ENCODE results near the gene METTL15. TPM values are rescaled to one million over a fixed set of nuclear protein-coding genes. Genes with fewer than 3 reads are reported as not detected.

Gene METTL15
- total RNA-seq, 1 experiment from 2014 or later, result 31.3 TPM

DNA sequence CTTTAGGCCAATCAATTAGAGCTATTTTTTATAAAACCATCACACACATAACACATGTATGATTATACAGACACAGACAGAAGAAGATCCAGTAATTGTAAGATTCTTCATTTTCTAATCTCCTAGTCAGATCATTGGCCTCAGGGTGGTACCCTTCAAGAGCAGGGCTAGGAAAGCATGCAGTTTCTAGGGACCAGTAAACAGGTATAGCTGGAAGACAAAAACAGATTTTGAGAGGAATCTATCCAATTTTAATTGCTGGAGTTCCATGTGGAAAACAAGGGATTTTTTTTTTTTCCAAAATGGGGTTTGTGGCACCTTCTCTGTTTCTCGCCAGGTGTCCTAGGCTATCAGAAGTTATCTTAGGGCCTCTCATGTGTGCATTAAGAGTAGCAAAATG is 29.6 kb downstream of the METTL15 start:
- Histone ChIP-seq H3K9me3 (ENCODE audit: low read depth, low read length, poor library complexity, severe bottlenecking) (peaks cover 50% of the 10 kb centered on the region), H3K27me3 (replicated peaks; ENCODE audit: insufficient read depth, low read depth, low read length, poor library complexity) (no peaks in the 10 kb centered on the region), H3K4me3 (ENCODE audit: low read depth, low read length, poor library complexity, severe bottlenecking) (no peak overlapping the region), H3K4me1 (ENCODE audit: insufficient read depth, low read length, poor library complexity, severe bottlenecking) (peaks cover 6% of the 10 kb centered on the region), H3K27ac (ENCODE audit: low read depth, low read length, poor library complexity, severe bottlenecking) (no peak overlapping the region), H3K36me3 (ENCODE audit: insufficient read depth, low read length, poor library complexity, severe bottlenecking) (no peaks in the 10 kb centered on the region)
- ChIA-PET CTCF (no interaction called here), POLR2A (ENCODE audit: low non-redundant PET) (no interaction called here)
- no TSS peak for BruUV-seq (replicated peaks)
- intact Hi-C loops (cut with micrococcal nuclease; ENCODE audit: unreplicated experiment), result no loop called here
- TF ChIP-seq, protein P1, sequence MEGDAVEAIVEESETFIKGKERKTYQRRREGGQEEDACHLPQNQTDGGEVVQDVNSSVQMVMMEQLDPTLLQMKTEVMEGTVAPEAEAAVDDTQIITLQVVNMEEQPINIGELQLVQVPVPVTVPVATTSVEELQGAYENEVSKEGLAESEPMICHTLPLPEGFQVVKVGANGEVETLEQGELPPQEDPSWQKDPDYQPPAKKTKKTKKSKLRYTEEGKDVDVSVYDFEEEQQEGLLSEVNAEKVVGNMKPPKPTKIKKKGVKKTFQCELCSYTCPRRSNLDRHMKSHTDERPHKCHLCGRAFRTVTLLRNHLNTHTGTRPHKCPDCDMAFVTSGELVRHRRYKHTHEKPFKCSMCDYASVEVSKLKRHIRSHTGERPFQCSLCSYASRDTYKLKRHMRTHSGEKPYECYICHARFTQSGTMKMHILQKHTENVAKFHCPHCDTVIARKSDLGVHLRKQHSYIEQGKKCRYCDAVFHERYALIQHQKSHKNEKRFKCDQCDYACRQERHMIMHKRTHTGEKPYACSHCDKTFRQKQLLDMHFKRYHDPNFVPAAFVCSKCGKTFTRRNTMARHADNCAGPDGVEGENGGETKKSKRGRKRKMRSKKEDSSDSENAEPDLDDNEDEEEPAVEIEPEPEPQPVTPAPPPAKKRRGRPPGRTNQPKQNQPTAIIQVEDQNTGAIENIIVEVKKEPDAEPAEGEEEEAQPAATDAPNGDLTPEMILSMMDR (conservative IDR thresholded peaks at IDR 0.05; ENCODE audit: low read depth, low read length), result no peak
- TF ChIP-seq EZH2 (IDR thresholded peaks at IDR 0.05; ENCODE audit: borderline replicate concordance, low read depth, low read length, poor library complexity, severe bottlenecking), result no peak
- DNase-seq (ENCODE audit: low spot score), result no peak

DNA sequence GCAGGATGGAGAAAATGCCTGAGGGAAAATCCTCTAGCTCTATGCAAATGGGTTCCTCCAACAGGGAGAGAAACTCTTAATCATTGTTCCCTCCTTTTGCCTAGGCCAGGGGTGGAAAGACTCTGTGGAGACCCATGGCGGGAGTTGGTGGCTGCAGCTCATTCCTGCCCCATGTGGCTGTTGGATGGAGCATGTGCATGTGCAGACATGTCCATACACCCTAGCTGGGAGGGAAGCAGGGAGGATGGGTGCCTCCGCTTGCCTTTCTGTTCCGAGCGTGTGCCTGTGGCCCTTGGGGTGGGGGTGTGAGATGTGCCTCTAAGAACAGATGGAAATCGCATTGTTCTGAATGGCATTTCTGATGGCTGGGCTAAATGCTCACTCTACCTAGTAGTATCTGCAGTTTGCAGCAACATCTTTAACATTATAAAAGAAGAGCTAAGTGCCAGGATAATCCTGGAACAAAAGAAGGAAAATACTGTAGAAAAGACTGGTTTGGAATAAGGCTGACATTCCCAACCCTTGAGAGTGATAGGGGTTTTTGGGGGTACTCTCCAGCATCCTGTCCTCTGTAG is 31.7 kb downstream of the METTL15 start:
- Histone ChIP-seq H3K4me1 (ENCODE audit: insufficient read depth, low read length, poor library complexity, severe bottlenecking) (peaks cover 19% of the 10 kb centered on the region), H3K27me3 (replicated peaks; ENCODE audit: insufficient read depth, low read depth, low read length, poor library complexity) (no peaks in the 10 kb centered on the region), H3K27ac (ENCODE audit: low read depth, low read length, poor library complexity, severe bottlenecking) (no peak overlapping the region), H3K9me3 (ENCODE audit: low read depth, low read length, poor library complexity, severe bottlenecking) (peaks cover 50% of the 10 kb centered on the region), H3K36me3 (ENCODE audit: insufficient read depth, low read length, poor library complexity, severe bottlenecking) (no peaks in the 10 kb centered on the region), H3K4me3 (ENCODE audit: low read depth, low read length, poor library complexity, severe bottlenecking) (no peak overlapping the region)
- intact Hi-C loops (cut with micrococcal nuclease; ENCODE audit: unreplicated experiment), result no loop called here
- POLR2A ChIA-PET (ENCODE audit: low non-redundant PET), result interaction anchor here (0.8 kb wide), 1 partner anchor 175 kb away, joined by 4 read pairs; no protein-coding TSS in a partner anchor
- CTCF ChIA-PET, result no interaction called here
- TF ChIP-seq, protein P1 (conservative IDR thresholded peaks at IDR 0.05; ENCODE audit: low read depth, low read length), result no peak
- no peak for TF ChIP-seq EZH2 (IDR thresholded peaks at IDR 0.05; ENCODE audit: borderline replicate concordance, low read depth, low read length, poor library complexity, severe bottlenecking)
- no peak for DNase-seq (ENCODE audit: low spot score)
- no TSS peak for BruUV-seq (replicated peaks)

DNA sequence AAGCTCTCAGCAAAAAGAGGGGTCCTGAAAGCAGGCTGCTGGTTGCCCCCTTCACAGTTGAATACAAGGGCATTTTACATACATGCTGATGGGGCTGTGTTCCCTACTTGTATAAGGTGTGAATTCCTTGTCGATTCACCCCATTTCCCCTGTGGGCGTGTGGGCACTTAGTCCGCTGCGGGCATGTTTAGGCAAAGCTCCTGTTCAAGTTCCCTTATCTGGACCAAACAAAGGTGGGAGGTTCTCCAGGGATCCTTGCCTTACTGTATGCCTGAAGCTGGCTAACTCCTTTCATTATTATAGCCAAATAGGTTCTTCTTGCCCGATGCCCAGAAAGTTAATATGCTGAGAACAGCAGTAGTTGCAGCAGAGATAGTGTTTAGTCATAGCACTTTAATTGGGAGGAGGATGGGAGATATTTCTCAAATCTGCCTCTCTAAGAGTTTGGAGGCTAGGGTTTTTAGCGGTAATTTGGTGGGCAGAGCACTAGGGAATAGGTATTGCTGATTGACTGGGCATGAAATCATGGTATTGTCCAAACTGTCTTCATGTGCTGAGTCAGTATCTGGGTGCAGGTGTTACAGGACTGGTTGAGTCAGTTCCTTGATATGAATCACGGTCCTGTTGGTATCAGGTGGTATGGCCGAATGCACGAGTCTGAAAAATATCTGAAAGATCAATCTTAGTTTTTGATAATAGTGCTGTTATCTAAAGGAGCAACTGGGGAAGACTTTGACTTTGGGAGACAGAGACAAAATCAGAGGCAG is 32.7 kb downstream of the METTL15 start:
- Histone ChIP-seq H3K4me1 (ENCODE audit: insufficient read depth, low read length, poor library complexity, severe bottlenecking) (peaks cover 28% of the 10 kb centered on the region), H3K9me3 (ENCODE audit: low read depth, low read length, poor library complexity, severe bottlenecking) (peaks cover 45% of the 10 kb centered on the region), H3K4me3 (ENCODE audit: low read depth, low read length, poor library complexity, severe bottlenecking) (no peak overlapping the region), H3K27ac (ENCODE audit: low read depth, low read length, poor library complexity, severe bottlenecking) (no peak overlapping the region), H3K36me3 (ENCODE audit: insufficient read depth, low read length, poor library complexity, severe bottlenecking) (no peaks in the 10 kb centered on the region), H3K27me3 (replicated peaks; ENCODE audit: insufficient read depth, low read depth, low read length, poor library complexity) (no peaks in the 10 kb centered on the region)
- DNase-seq (ENCODE audit: low spot score), result no peak
- no TSS peak for BruUV-seq (replicated peaks)
- intact Hi-C loops (cut with micrococcal nuclease; ENCODE audit: unreplicated experiment), result no loop called here
- TF ChIP-seq, protein P1 (conservative IDR thresholded peaks at IDR 0.05; ENCODE audit: low read depth, low read length), result no peak
- no peak for TF ChIP-seq EZH2 (IDR thresholded peaks at IDR 0.05; ENCODE audit: borderline replicate concordance, low read depth, low read length, poor library complexity, severe bottlenecking)
- ChIA-PET POLR2A (ENCODE audit: low non-redundant PET) (interaction anchor here (0.8 kb wide), 1 partner anchor 176 kb away, joined by 4 read pairs; no protein-coding TSS in a partner anchor), CTCF (no interaction called here)
